GM21447 (cell line): Measurements from ENCODE around the gene ATOSA.
A peak's percentile ranks its signal among the peaks of the same experiment; 100 is the strongest.

Experiments used
- ATAC-seq: cut with Tn5 transposase; IDR thresholded peaks from one replicate; pipeline ENCODE4 v1.9.1; 2021; ENCODE audit not compliant: unreplicated experiment

ATOSA gene

DNA sequence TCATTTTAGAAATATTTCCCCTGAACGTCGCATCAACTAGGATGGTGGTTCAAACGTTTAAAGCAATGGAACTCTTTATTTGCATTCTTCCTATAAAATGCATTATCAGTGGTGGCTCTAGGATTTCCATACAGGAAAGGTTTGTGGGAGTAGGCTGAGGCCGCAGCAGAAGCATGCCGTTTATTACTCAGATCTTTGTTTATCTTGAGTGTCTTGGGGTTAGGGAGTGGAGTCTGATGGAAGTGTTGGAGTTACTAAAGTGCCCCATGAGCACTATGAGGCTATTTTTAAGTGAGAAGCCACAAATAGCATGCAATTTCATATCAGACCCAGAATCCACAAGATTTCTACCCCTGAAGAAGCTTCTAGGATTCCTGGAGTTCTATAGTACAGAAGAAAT is 26.2 kb downstream of the ATOSA start:
- no peak for ATAC-seq

GRCh38 chr15:52652286-52652685 is 26.9 kb downstream of the ATOSA start:
- ATAC-seq = no peak

- peak; percentile 95 for ATAC-seq
These were observed 27.3 kb downstream of the ATOSA start for GRCh38 chr15:52651868-52652267.

GRCh38 chr15:52651114-52651513 is 28.1 kb downstream of the ATOSA start:
- no peak for ATAC-seq

GRCh38 chr15:52649686-52650085 is 29.5 kb downstream of the ATOSA start:
- no peak for ATAC-seq

DNA sequence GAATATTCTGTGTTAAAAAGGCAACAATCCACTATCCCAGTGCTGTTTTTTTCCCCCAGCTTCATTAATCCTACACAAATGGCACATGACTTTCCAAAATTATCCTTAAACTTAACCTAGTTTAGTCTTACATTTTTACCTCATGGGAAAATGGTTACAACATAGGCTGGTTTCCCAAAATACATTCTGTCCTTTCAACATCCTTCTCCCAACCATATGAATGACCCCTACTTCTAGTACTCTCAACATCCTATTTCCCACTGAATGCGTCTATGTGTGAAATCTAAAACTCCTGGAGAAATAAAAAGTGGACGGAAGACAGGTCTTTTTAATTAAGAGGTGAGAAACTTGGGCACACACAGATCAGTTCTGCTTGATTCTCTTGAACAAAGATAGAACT is 33.3 kb downstream of the ATOSA start:
- no peak for ATAC-seq

DNA sequence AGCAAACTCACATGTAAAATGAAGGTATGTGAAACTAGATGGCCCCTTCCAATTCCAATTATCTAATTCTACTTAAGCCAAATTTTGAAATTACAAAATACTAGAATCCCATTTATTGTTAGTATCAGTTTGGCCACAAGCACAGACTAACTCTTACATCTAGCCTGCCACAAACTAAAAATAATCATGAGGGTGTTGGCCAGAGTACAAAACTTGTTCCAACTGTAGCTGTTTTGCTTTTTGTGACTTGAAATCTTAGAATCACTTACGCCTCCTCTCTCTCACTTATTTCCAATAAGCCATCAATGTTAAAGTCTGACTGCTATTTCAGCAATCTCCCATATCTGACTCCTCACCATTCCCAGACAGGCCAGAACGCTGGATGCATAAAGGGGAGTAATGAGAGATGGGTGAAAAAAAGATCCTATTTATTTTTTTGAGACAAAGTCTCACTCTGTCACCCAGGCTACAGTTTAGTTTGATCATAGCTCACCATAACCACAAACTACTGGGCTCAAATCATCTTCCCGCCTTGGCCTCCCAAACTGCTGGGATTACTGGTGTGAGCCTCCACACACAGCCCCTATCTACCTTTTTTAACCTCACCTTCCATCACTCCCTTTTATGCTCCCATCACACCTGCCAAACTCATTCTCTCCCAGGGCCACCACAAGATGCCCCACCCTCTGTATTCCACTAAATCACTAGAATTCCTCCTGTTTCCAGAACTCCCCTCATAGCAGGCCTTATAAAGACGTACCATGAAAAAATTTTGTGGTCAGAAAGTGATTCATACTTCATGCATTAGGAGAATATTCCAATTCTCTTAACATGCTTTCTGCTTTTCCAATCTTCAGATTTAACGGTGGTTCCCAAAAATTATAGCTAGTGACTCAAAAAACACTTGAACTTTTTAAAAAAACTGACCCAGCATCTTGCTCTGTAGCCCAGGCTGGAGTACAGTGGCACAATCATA is 36.5 kb downstream of the ATOSA start:
- ATAC-seq = no peak

DNA sequence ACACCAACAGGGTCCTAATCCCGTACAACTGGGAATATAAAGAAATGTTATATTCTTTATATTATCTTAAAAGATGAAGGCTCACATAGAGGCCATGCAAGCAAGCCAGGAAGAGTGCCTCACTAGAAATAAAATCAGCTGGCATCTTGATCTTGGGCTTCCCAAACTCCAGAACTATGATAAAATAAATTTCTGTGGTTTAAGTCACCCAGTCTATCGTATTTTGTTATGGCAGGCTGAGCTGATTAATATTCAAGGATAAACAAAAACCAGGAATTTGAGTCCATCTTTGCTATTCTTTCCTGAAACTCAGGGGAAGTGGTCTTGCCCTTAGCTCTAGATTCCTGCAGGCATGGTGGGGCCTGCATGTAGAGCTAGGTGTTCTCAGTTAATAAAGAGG is 42.7 kb downstream of the ATOSA start:
- ATAC-seq = no peak

GRCh38 chr15:52635908-52636307 is 43.3 kb downstream of the ATOSA start:
- no peak for ATAC-seq
